ENCODE results near the gene TRAPPC10. TPM values are rescaled to one million over a fixed set of nuclear protein-coding genes. Genes with fewer than 3 reads are reported as not detected.

The TRAPPC10 gene
- total and polyA plus RNA-seq, 2 donors (not counting 1 experiment from before 2014, with no cell fraction given): 15.4 to 22.0 TPM

- Histone ChIP-seq H2AFZ (ENCODE audit: low read length) (no peak overlapping the region), H3K4me2 (ENCODE audit: extremely low read depth, insufficient read depth, low read length) (no peak overlapping the region), H3K4me1 (ENCODE audit: control insufficient read depth, extremely low read depth, insufficient read depth, low read length) (peaks cover 9% of the 10 kb centered on the region), H3K27ac (ENCODE audit: insufficient read depth, low read length) (no peak overlapping the region), H3K4me3 (replicated peaks in 1 of 4; ENCODE audit: control extremely low read depth in 1 of 4, insufficient read depth in 1 of 4, low read depth in 3 of 4, low read length in 4 of 4) (no peak overlapping the region), H3K9ac (ENCODE audit: insufficient read depth, low read length) (no peak overlapping the region), H3K79me2 (ENCODE audit: control insufficient read depth, insufficient read depth, low read length) (no peaks in the 10 kb centered on the region), H3K27me3 (ENCODE audit: control insufficient read depth, insufficient read depth, low read length) (no peaks in the 10 kb centered on the region), H3K36me3 (ENCODE audit: control insufficient read depth, insufficient read depth, low read length) (no peaks in the 10 kb centered on the region), H4K20me1 (ENCODE audit: control insufficient read depth, extremely low read depth, insufficient read depth, low read length) (no peaks in the 10 kb centered on the region), H3K9me3 (ENCODE audit: control insufficient read depth, insufficient read depth, low read depth, low read length) (no peaks in the 10 kb centered on the region)
- TF ChIP-seq CTCF (conservative IDR thresholded peaks at IDR 0.05 in 1 of 2, IDR thresholded peaks at IDR 0.05 in 1 of 2; ENCODE audit: low read depth in 1 of 2, low read length in 2 of 2): no peak
- TF ChIP-seq EZH2 (IDR thresholded peaks at IDR 0.05; ENCODE audit: low read length, missing control alignments): no peak
- DNase-seq (ENCODE audit: low read depth in 2 of 2): no peak
These were observed 8.7 kb upstream of the TRAPPC10 start for GRCh38 chr21:44003307-44003966.

GRCh38 chr21:44005071-44005470, 7.0 kb upstream of the TRAPPC10 start:
- Histone ChIP-seq H3K9ac (ENCODE audit: insufficient read depth, low read length) (no peak overlapping the region), H3K79me2 (ENCODE audit: control insufficient read depth, insufficient read depth, low read length) (no peaks in the 10 kb centered on the region), H4K20me1 (ENCODE audit: control insufficient read depth, extremely low read depth, insufficient read depth, low read length) (no peaks in the 10 kb centered on the region), H2AFZ (ENCODE audit: low read length) (no peak overlapping the region), H3K9me3 (ENCODE audit: control insufficient read depth, insufficient read depth, low read depth, low read length) (no peaks in the 10 kb centered on the region), H3K4me2 (ENCODE audit: extremely low read depth, insufficient read depth, low read length) (no peak overlapping the region), H3K4me3 (replicated peaks in 1 of 4; ENCODE audit: control extremely low read depth in 1 of 4, insufficient read depth in 1 of 4, low read depth in 3 of 4, low read length in 4 of 4) (no peak overlapping the region), H3K4me1 (ENCODE audit: control insufficient read depth, extremely low read depth, insufficient read depth, low read length) (peaks cover 9% of the 10 kb centered on the region), H3K27me3 (ENCODE audit: control insufficient read depth, insufficient read depth, low read length) (no peaks in the 10 kb centered on the region), H3K27ac (ENCODE audit: insufficient read depth, low read length) (no peak overlapping the region), H3K36me3 (ENCODE audit: control insufficient read depth, insufficient read depth, low read length) (no peaks in the 10 kb centered on the region)
- TF ChIP-seq CTCF (conservative IDR thresholded peaks at IDR 0.05 in 1 of 2, IDR thresholded peaks at IDR 0.05 in 1 of 2; ENCODE audit: low read depth in 1 of 2, low read length in 2 of 2): no peak
- no peak for TF ChIP-seq EZH2 (IDR thresholded peaks at IDR 0.05; ENCODE audit: low read length, missing control alignments)
- no peak for DNase-seq (ENCODE audit: low read depth in 2 of 2)

GRCh38 chr21:44005593-44005992, 6.5 kb upstream of the TRAPPC10 start:
- peak overlapping the region; percentile 33 for H3K27ac ChIP-seq (ENCODE audit: insufficient read depth, low read length)
- H3K9me3 ChIP-seq (ENCODE audit: control insufficient read depth, insufficient read depth, low read depth, low read length): no peaks in the 10 kb centered on the region
- DNase-seq (ENCODE audit: low read depth in 2 of 2): no peak
- peak overlapping the region; percentile 13 for H3K9ac ChIP-seq (ENCODE audit: insufficient read depth, low read length)
- H3K36me3 ChIP-seq (ENCODE audit: control insufficient read depth, insufficient read depth, low read length): no peaks in the 10 kb centered on the region
- H3K4me3 ChIP-seq (replicated peaks in 1 of 4; ENCODE audit: control extremely low read depth in 1 of 4, insufficient read depth in 1 of 4, low read depth in 3 of 4, low read length in 4 of 4): no peak overlapping the region
- no peak overlapping the region for H2AFZ ChIP-seq (ENCODE audit: low read length)
- peaks cover 9% of the 10 kb centered on the region for H3K4me1 ChIP-seq (ENCODE audit: control insufficient read depth, extremely low read depth, insufficient read depth, low read length)
- no peak overlapping the region for H3K4me2 ChIP-seq (ENCODE audit: extremely low read depth, insufficient read depth, low read length)
- no peaks in the 10 kb centered on the region for H3K27me3 ChIP-seq (ENCODE audit: control insufficient read depth, insufficient read depth, low read length)
- no peaks in the 10 kb centered on the region for H4K20me1 ChIP-seq (ENCODE audit: control insufficient read depth, extremely low read depth, insufficient read depth, low read length)
- no peaks in the 10 kb centered on the region for H3K79me2 ChIP-seq (ENCODE audit: control insufficient read depth, insufficient read depth, low read length)
- TF ChIP-seq EZH2 (IDR thresholded peaks at IDR 0.05; ENCODE audit: low read length, missing control alignments): no peak
- no peak for TF ChIP-seq CTCF (conservative IDR thresholded peaks at IDR 0.05 in 1 of 2, IDR thresholded peaks at IDR 0.05 in 1 of 2; ENCODE audit: low read depth in 1 of 2, low read length in 2 of 2)

Measured in fibroblast of lung (primary cell).